ENCODE data around the gene POLR3K.

Gene POLR3K

DNA sequence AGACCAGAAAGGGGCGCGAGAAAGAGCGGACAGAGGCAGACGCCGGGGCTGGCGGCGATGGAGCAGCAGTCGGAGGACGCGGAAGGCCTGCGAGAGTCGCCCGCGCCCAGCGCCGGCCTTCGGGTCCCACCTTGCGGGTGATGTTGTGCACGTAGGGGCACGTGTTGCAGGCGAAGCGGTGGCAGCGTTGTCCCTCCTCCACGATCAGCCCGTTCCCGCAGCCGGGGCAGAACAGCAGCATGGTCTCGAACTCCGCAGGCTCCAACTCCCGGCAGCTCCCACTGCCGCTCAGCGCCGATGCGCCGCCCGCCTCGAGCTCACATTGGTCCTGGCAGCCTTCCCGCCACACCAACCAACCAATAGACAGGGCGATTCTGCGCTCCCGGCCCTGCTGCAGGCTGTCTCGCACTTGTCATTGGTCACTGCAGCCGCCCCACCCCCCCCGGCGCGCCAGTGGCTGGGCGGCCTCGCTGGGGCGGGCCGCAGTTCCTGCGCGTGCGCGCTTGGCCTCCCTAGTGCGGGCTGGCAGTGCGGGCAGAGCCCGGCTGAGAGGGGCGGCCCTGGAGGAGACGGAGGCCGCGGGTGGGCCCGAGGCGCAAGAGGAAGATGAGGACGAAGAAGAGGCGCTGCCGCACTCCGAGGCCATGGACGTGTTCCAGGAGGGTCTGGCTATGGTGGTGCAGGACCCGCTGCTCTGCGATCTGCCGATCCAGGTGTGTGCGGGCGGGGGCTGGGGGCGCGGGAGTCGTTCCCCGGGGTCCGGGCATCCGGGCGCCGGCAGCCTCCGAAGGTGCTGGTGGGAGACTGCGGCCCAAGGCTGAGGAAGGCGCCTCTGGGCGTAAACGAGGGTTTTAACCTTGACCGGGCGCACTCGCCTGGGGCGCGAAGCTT is at the start of gene POLR3K, which contains the start of gene SNRNP25:
TSS of gene POLR3K (minus strand) at position 263 of the 891 bp plus-strand sequence. CDS start at position 241, 22 bp downstream.
TSS of gene SNRNP25 (plus strand) at position 483 of the 891 bp plus-strand sequence. CDS start at position 672, 189 bp downstream.
- peak; percentile 98 for DNase-seq

DNA sequence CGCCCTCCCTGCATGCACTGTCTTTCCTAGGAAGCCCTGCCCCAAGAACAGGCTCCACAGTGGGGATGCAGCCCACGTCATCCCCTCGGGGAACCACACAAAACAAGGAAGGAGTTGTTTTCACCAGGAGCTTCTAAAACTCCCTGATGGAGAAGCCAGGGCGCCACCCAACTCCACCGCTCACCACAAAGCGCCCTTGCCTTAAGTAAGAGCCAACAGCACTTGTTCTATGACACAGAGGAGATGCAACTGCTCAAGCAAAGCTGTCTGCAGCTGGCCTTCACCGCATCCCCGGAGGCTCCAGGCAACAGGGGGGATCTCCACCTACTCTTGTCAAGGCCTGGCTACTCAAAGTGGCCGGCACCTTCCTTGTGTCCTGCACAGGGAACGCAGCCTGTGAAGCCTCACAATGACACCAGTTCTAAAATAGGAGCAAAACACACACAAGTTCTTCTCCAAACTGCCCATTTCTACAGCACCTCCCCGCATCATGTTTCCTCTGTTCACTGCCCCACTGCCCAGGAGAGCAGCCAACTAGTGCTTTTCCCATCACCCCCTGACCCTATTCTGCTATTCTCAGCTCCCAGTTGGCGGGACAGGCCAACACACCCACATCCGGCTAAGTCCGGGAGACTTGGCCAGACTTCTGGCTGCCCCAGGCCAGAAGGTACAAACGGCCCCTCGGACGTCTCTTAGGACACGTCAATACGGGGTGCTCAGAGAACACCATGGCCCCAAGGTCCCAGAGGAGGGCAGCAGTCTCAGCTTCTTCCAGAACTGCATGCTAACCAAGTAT is 48.9 kb upstream of the POLR3K start:
- no peak for DNase-seq

DNA sequence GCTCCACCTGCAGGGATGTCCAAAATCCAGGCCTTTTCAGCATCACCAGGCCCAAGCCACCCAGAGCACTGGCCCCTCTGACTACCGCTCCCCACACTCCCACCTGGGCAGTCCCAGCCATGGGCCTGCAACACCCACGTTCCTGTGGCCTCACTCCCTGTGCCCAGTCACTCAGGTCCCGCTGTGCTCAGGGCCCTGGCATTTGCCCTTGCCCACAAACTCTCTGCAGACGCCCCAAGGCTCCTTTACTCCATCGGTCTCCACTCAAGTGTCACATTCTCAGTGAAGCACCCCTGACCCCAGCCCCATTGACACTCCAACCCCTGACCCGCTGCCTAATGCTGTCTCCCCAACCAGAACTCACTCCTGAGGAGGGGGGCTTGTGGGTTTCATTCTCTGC is 48.2 kb upstream of the POLR3K start:
- no peak for DNase-seq

DNA sequence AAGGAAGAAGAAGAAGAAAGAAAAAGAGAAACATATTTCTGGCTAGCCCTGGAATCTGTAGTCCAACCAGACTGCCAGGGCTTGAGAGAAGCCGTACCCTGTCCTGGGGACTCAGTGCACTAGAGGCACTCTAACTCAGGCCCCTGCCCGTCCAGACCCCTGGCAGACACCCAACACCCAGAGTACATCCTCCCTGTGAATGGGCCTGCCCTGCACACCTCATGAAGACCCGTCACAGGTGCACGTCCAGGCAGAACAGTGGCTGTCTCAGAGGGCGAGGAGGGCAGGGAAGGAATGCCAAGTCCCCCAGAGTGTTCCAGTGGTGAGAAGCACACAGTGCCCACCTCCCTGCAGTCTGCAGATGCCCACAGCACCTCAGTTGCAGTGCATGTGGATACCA is 47.6 kb upstream of the POLR3K start:
- DNase-seq: no peak

DNA sequence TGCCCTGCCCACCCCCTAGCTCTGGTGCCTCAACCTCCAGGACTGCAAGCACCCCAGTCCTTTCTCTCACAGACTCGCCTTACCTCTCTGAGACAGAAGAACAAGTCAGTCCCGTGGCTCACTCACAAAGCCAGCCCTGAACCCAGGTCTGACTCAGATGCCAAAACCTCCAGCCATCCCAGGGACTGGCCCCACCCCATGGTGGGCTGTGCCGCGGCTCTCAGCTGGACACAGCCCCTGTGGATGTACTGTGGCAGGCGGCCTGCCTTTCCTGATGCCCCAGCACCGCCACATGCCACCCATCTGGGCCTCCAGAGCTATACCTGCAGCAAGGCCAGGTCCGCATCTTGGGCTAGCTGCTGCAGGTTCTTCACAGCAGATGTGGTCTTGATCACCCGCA is 44.4 kb upstream of the POLR3K start:
- DNase-seq: no peak

DNA sequence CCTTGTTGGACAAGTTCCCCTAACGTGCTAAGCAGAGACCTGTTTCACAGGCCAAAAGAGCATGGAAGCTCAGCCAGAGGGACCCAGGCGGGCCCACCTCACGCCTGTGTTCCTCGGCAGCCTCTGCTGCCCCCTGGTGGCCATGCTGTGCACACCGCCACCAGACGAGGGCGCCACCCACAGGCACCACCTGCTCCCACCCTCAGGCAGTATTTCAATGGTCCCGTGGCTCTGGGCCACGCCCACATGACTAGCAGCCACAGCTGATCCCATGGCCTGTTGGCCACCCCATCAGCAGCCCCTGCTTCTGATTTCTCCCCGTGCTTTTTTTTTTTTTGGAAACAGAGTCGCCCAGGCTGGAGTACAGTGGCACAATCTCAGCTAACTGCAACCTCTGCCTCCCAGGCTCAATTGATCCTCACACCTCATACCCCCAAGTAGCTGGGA is 43.5 kb upstream of the POLR3K start:
- peak; percentile 84 for DNase-seq

DNA sequence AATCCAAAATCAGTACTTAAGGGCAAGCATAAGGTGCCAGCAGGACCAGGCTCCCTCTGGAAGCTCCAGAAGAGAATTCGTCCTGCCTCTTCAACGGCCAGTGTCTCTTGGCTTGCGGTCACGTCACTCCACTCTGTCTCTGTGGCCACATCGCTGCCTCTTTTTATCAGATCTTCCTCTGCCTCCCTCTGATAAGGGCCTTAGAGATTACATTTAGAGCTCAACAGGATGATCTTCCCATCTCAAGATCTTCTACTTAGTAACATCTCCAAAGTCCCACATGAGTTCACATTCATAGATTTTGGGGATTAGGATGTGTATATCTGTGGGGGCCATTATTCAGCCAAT is 41.5 kb upstream of the POLR3K start:
- no peak for DNase-seq

DNA sequence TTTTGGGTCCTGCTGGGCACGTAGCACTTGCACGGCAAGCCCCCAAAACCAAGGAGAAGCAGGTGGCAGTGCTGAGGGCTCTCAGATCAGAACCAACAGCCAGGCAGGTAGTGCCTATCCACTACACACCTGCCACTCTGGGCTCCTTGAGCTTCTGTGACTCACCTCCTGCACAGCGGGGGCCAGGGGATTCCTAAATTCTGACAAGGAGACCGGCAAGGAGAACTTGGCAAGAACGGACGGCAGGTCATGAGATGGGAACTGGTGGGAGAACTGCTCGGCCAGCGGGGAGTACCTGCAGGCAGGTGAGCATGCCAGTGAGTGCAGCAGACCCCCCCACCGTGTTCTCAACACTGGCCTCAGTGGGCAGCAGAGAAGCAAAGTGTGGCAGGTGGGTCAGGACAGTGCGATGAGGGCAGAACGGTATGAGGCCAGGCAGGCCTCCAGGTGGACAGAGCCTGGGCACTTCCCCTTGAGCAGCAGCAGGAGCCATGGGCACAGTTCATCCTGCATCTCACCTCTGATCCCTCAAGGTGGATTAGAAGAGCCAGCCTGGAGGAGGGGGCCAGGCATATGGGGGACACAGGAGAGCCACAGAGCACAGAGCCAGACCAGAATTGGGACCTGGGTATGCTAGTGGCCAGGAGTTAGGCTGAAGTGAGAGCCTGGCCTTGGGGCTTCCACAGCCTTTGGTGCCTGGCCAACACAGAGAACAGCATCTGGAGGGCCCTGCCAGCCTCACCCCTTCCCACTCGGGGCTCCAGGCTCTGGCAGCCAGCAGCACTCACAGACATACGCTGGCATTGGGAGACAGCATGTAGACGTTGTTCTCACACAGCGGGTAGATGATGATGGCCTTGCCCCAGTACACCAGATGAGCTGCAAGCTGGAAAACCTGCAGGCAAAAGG is 39.3 kb upstream of the POLR3K start:
- DNase-seq: no peak

DNA sequence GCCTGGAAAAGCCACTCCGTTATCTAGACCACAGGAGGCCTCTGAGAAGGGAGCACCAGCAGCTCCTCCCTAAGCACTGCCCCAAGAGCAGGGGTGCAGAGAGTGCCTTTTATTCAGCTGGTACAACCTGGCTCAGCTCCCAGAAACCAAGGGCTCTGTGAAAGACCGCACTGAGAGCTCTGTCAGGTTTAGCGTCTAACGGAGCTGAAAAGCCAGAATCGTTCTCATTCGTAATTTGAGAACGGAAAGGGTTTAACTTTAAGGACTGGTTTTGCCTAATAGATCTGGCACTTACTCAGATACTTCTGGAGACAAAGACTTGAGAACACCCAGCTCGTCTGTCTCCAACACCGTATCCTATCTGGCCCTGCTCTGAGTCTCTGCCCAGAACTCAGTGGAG is 38.1 kb upstream of the POLR3K start:
- no peak for DNase-seq

DNA sequence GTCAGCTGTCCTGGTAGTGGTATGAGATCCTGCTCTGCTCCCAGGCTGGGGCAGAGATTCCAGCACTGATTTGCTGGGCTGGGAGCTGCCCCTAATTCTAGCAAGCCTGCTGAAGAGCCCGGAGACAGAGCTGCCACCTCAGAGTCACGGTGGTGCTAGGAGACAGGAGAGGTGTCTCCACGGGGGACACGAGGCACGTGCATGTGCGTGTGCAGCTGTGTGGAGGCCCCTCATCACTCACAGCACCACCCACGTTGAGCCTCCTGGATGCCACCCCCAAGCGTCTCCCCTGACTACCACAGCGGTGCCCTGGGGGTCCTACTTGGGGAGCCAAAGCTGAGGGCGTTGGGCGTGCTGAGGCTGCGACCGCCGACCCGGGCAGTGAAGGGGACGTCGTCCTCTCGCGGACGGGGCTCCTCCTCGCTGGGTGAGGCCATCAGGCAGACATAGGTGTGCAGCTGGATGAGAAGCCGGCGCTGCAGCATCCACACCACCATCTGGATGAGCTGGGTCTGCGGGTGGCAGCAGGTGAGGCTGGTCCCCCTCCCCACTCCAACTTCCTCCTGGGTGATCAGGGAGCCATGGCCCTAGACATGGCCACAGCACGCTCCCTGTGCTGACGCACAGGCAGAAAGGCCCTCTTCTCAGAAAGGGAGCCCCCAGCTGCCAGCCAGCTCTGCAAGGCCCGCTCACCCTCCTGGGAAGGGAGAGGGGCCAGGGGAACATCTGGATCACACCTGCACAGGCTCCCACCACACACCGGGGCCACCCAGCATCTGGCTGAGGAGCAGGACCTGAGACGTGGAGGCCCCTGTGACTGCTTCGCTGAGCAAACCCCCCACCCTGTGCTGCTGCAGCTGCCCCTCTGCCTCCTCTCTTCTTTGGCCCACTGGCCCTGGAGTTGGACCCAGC is 36.2 kb upstream of the POLR3K start:
- no peak for DNase-seq

DNA sequence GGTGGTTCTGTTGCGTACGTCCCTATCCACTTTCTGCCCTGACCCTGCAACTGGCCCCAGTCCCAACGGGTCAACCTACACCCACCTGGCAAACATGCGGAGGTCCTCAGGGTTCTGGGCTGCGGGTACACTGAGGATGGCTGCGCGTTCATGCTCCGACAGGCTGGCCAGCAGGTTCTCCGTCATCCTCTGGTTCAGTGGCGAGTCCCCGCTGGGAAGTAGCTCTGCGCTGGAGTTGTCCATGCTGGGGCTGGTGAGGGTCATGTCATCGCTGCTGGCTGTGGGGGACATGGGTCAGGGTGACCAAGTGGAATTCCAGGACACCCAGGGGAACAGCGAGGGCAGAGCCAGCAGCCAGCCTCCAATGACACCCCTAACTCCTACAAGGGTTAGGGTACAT is 35.2 kb upstream of the POLR3K start:
- no peak for DNase-seq

DNA sequence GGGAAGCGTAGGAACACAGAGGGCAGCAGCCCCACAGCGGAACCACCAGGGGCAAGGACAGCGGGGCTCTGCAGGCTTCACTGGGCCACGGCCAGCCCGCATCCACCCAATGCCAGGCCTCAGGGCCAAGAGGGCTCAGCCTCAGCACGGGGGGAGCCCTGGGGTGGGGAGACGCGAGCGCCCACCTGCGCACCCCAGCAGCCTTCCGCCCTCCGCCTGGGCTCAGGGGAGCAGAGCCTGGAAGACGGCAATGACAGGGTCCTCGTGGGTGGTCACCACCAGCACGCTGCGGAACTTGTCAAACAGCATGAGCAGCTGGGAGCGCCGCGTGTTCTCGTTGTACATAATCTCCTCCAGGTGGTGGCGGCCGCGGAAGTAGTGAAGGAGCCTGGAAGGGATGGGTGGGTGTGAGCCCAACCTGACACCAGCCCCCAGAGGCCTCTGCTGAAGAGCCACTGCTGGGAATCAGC is 33.1 kb upstream of the POLR3K start:
- DNase-seq: no peak

DNA sequence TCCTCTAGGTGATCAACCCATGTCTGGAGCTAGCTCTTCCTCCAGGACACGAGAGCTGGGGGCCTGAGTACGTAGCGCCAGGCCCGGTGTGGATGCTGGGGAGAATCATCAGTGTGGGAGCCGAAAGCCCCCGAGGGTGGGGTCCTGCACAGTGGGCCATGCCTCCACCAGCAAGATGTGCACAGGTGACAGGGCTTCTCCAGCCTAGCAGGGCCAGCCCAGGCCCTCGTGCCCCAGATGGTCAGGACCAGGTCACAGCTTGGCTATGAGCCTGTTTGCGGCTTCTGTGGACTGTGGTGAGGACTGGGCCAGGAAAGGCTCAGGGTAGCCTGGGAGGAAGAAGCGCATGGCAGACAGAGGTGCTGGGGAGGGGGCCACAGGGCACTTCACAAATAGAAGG is 32.5 kb upstream of the POLR3K start:
- no peak for DNase-seq

DNA sequence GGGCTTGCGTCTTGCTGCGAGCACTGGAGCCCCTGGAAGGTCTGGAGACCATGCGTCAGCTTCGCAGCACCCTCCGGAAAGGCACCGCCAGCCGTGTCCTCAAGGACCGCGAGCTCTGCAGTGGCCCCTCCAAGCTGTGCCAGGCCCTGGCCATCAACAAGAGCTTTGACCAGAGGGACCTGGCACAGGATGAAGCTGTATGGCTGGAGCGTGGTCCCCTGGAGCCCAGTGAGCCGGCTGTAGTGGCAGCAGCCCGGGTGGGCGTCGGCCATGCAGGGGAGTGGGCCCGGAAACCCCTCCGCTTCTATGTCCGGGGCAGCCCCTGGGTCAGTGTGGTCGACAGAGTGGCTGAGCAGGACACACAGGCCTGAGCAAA is 32.0 kb upstream of the POLR3K start:
- DNase-seq: no peak

DNA sequence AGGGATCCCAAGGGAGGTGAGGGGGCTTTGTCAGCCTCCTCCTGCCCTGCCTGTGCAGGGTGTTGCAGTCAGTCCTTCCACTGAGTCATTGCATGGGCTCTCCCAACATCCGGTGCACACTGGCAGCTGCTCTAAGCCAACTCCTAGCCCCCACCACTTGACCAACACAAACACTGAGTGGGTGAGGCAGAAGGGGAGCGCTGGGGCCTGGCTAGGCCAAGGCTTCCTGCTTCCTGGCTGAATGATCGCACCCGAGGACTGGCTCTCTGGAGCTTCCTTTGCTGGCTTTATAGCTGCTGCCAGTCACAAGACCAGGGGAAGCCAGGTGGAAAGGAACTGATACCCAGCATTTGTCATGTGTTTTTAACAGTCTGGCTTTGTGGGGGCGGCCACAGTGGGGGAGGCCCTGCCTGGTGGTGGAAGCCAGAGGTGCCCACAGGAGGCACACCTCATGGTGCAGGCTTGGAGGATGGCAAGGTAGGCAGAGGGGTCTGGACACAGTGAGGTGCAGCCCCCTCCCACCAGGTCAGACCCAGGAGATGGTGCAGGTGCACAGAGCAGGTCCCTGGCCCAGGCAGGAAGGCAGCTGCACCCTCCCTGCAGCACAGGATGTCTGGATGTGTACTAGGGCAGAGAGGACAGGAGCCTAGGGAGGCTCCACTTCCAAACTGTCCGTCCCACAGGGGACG is 31.5 kb upstream of the POLR3K start:
- DNase-seq: peak; percentile 39

DNA sequence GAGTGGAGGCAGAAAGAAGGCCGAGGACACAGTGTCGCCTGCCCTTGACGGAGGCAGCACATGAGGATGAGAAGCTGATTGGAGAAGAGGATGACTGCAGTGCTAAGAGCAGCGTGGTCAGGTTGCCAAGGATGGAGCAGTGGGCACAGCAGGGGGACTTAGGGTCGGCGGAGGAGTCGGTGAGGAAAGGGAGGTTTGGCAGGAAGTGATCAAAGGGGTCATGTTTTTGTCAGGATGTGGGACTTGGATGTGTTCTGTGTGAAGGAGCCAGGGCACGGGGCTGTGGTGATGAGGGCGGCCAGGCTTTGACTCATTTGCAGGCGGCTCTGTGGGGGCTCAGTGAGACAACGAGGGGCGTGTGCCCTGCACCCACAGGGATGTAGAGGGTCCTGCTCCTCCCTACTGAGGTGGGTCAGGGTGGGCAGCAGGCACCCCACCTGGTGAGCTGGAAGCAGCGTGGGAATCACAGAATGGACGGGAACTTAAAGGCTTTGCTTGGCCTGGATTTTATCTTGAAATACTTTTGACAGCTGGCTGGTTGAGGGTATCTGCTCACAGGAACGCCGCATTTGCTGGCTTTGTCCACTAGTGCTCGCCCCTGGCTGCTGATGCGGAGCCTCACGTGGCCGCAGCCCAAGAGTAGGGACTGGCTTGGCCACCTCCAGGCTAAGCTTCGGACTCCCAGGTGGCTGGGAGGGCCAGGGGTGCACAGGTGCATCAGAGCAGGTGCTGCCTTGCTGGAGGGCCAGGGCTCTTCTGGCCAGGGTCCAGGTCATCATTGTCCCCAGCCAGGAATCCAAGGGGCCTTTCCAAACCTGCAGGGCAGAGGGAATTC is 30.6 kb upstream of the POLR3K start:
- no peak for DNase-seq

DNA sequence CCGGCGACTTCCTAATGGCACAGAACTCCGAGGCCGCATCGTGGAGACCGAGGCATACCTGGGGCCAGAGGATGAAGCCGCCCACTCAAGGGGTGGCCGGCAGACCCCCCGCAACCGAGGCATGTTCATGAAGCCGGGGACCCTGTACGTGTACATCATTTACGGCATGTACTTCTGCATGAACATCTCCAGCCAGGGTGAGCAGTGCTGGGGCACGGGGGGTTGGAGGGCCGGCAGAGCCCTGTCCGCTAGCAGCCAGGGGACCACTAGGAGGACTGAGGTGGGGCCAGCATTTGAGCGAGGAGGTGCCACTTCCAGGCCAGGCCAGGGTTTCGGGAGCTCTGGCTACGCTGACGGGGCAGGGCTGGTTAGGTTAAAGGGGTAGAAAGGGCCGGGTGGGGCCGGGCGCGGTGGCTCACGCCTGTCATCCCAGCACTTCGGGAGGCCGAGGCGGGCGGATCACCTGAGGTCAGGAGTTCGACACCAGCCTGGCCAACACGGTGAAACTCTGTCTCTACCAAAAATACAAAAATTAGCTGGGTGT is 29.7 kb upstream of the POLR3K start:
- no peak for DNase-seq

DNA sequence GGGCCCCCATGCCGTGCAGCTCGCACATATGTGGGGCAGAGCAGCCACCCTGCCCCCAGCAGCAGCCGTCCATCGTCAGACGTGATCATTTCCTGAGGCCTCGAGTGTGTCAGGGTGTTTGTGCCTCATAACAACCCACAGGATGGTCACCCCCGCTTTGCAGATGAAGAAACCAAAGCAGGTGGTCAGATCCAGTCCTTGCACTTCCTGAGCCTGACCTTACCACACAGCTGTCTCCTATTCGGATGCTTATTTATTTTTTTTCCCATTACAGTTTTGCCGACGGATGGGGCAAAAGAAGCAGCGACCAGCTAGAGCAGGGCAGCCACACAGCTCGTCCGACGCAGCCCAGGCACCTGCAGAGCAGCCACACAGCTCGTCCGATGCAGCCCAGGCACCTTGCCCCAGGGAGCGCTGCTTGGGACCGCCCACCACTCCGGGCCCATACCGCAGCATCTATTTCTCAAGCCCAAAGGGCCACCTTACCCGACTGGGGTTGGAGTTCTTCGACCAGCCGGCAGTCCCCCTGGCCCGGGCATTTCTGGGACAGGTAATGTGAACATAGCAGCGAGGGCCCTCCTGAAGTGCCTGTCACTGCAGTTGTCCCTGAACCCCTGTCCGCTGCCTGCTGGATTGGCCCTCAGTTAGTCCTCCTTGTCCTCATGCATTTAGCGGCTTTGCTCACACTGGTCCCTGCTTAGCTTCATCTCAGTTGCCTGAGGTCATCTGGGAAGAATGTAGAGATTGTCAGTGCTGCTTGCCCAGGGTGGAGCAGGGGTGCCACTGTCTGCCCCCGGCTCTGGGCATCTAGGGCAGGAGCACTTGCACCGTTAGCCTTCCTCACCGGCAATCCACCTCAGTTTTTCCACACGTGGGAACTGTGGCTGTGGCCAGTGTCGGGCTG is 26.0 kb upstream of the POLR3K start:
- no peak for DNase-seq
